Astrocyte (in vitro differentiated cells and primary cell): ENCODE measurements around the gene SNRPB2.

Experiments
- CTCF ChIP-seq: IDR thresholded peaks from 2 replicates; pipeline ENCODE4 v1.5.1; 2011; ENCODE audit warnings: low read depth, mild to moderate bottlenecking, inconsistent platforms, low read length, moderate library complexity; ENCODE audit not compliant: insufficient read depth
- EZH2 ChIP-seq: IDR thresholded peaks from 2 replicates; pipeline ENCODE4 v1.6.1; 2012; ENCODE audit warnings: mild to moderate bottlenecking, low read length, inconsistent platforms; ENCODE audit not compliant: insufficient read depth

GRCh38 chr20:16694161-16694560 lies 35.7 kb upstream of the SNRPB2 start:
- no peak for TF ChIP-seq CTCF
- no peak for TF ChIP-seq EZH2
